NB4 (cell line): ENCODE measurements around the gene ACOX3.

Experiments used
- DNase-seq: peaks from one replicate; pipeline ENCODE4 v3.0.0; 2010; ENCODE audit warnings: low read depth
- H3K4me3 ChIP-seq: one replicate; pipeline ENCODE4 v1.5.1; 2011; ENCODE audit warnings: mild to moderate bottlenecking, low read depth, low read length, moderate library complexity
- CTCF ChIP-seq: IDR thresholded peaks from one replicate; pipeline ENCODE4 v1.5.1; 2012; ENCODE audit warnings: low read depth, low read length
- MAX ChIP-seq: IDR thresholded peaks from 2 replicates; pipeline ENCODE4 v1.6.1; 2011; ENCODE audit warnings: low read depth, low read length
- MYC ChIP-seq: IDR thresholded peaks from 2 replicates; pipeline ENCODE4 v1.6.1; 2011; ENCODE audit warnings: low read depth, low read length
- POLR2A ChIP-seq: IDR thresholded peaks from 2 replicates; pipeline ENCODE4 v1.6.1; 2011; ENCODE audit warnings: mild to moderate bottlenecking; ENCODE audit not compliant: insufficient read length; ENCODE audit errors: extremely low read depth

ACOX3 gene

GRCh38 chr4:8412288-8412687 lies 28.2 kb downstream of the ACOX3 start:
- DNase-seq, result no peak
- no peak for TF ChIP-seq POLR2A
- TF ChIP-seq CTCF, result no peak
- TF ChIP-seq MYC, result no peak
- no peak for TF ChIP-seq MAX

GRCh38 chr4:8411351-8412180 lies 29.0 kb downstream of the ACOX3 start:
- TF ChIP-seq POLR2A, result no peak
- no peak for TF ChIP-seq MYC
- no peak for TF ChIP-seq MAX
- no peak for TF ChIP-seq CTCF
- no peak overlapping the region for H3K4me3 ChIP-seq
- no peak for DNase-seq

More at GRCh38 chr4:8412288-8412687, 28.2 kb downstream of the ACOX3 start:
- H3K4me3 ChIP-seq, result no peak overlapping the region

- DNase-seq, result peak; percentile 70
- TF ChIP-seq CTCF (peak; percentile 56), POLR2A (no peak), MAX (no peak), MYC (no peak)
- H3K4me3 ChIP-seq, result no peak overlapping the region
These were observed 29.8 kb downstream of the ACOX3 start for GRCh38 chr4:8410641-8411271.

GRCh38 chr4:8410066-8410625 lies 30.4 kb downstream of the ACOX3 start:
- TF ChIP-seq MAX, result no peak
- TF ChIP-seq CTCF, result no peak
- no peak for TF ChIP-seq MYC
- no peak for TF ChIP-seq POLR2A

GRCh38 chr4:8409264-8410065 lies 31.1 kb downstream of the ACOX3 start:
- peak; percentile 67 for DNase-seq
- H3K4me3 ChIP-seq, result no peak overlapping the region
- TF ChIP-seq MYC (no peak), POLR2A (no peak)

More at GRCh38 chr4:8410066-8410625, 30.4 kb downstream of the ACOX3 start:
- H3K4me3 ChIP-seq, result no peak overlapping the region
- no peak for DNase-seq

GRCh38 chr4:8407756-8408155 lies 32.8 kb downstream of the ACOX3 start:
- H3K4me3 ChIP-seq, result no peak overlapping the region
- TF ChIP-seq MYC (no peak), CTCF (no peak), MAX (no peak), POLR2A (no peak)
- DNase-seq, result no peak
